ENCODE data around the gene PTPN21. TPM values are rescaled to one million over a fixed set of nuclear protein-coding genes. Genes with fewer than 3 reads are reported as not detected.

PTPN21 gene
- total and polyA plus RNA-seq, 9 of the 15 experiments (the other 6 are each of a cell fraction or from before 2014, with no cell fraction given), result 0.06 to 1.9 (median 0.94) TPM

DNA sequence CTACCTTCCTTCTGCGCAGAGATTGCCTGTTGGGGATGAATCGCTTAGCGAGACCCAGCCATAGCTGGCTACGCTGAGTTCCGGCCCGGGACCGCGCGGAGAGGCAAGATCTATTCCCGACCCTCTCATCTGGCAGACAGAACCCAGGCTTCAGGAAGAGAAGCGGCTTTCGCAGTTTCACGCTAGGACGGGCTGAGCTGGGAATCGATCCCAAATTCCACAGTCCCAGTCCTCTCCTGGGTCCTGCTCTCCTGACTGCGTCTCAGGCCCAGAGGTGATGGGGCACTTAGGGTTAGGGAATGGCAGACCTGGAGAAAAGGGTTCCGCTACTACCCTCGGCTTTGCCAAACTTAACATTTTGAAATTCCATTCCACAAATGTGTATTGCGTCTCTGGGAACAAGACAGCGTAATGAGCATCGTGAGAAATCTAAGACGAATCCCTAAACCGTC lies 2.8 kb downstream of the PTPN21 start:
- H3K9ac ChIP-seq (ENCODE audit: insufficient read depth in 1 of 2, low read depth in 2 of 2, low read length in 2 of 2), result peak overlapping the region; percentile 25 to 83; a peak in 3 of 4 replicates
- DNase-seq (ENCODE audit: extremely low read depth in 1 of 4, low spot score in 3 of 4) (no peak), FAIRE-seq (peak; percentile 44), ATAC-seq (no peak; the same call in 2 of the 3 replicates)
- TF ChIP-seq ZSCAN32 (CRISPR knock-in tag; IDR thresholded peaks at IDR 0.05), result no peak
- TF ChIP-seq, protein P1, sequence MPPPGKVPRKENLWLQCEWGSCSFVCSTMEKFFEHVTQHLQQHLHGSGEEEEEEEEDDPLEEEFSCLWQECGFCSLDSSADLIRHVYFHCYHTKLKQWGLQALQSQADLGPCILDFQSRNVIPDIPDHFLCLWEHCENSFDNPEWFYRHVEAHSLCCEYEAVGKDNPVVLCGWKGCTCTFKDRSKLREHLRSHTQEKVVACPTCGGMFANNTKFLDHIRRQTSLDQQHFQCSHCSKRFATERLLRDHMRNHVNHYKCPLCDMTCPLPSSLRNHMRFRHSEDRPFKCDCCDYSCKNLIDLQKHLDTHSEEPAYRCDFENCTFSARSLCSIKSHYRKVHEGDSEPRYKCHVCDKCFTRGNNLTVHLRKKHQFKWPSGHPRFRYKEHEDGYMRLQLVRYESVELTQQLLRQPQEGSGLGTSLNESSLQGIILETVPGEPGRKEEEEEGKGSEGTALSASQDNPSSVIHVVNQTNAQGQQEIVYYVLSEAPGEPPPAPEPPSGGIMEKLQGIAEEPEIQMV (tag; conservative IDR thresholded peaks at IDR 0.05; ENCODE audit: low read depth), result peak; percentile 60; the same call in 1 of the 2 replicates
- BruUV-seq (replicated peaks), result no TSS peak
- intact Hi-C loops (cut with micrococcal nuclease), result no loop called here
- 44% methylated on average over 18 of the region's 23 CpGs for WGBS (ENCODE audit: insufficient coverage, low coverage, missing lambda C conversion rate)
- peak overlapping the region; percentile 68; the same call in 1 of the 2 replicates for H2AFZ ChIP-seq (ENCODE audit: low read depth, low read length)
- H4K20me1 ChIP-seq (replicated peaks; ENCODE audit: control insufficient read depth, insufficient read depth, low read length), result no peaks in the 10 kb centered on the region
- ChIA-PET POLR2A (interaction anchor here (1.1 to 1.7 kb wide), 2 partner anchors 13 to 33 kb away, joined by 3 read pairs; no protein-coding TSS in a partner anchor), CTCF (ENCODE audit: low intra/inter-chr PET ratio) (no interaction called here)
- no peaks in the 10 kb centered on the region for H3K79me2 ChIP-seq (ENCODE audit: control insufficient read depth, insufficient read depth, low read length)
- peak overlapping the region; percentile 41 for H3K4me3 ChIP-seq
- H3K9me1 ChIP-seq (ENCODE audit: control insufficient read depth, insufficient read depth, low read length), result no peaks in the 10 kb centered on the region
- no peaks in the 10 kb centered on the region for H3K9me3 ChIP-seq (replicated peaks; ENCODE audit: control insufficient read depth, insufficient read depth, low read depth, low read length)
- peak overlapping the region; percentile 64 for H3K4me2 ChIP-seq (ENCODE audit: insufficient read depth, low read length)
- H3K27ac ChIP-seq (ENCODE audit: extremely low read depth, low read depth, low read length), result no peak overlapping the region; the same call in 2 of the 3 replicates
- H3K4me1 ChIP-seq (replicated peaks in 1 of 2; ENCODE audit: control insufficient read depth in 2 of 2, insufficient read depth in 2 of 2, low read length in 2 of 2), result peaks cover 0 to 15% of the 10 kb centered on the region in 2 experiments; a peak in 3 of 5 replicates
- in situ Hi-C loops (cut with MboI), result loop anchor here (25.0 kb wide), 1 partner anchor 565 kb away; the partner anchor contains the start of gene GALC
- H3K36me3 ChIP-seq (ENCODE audit: control insufficient read depth, insufficient read depth, low read length), result no peaks in the 10 kb centered on the region; the same call in 2 of the 3 replicates
- H3K27me3 ChIP-seq (ENCODE audit: control insufficient read depth in 2 of 2, insufficient read depth in 2 of 2, low read length in 2 of 2), result no peaks in the 10 kb centered on the region
